ENCODE results near the gene RGPD8.
"Not testable (repeated sequence)": the region's sequence is repeated elsewhere in the genome, so short reads cannot be mapped to it uniquely, and the experiment has no call there.

The RGPD8 gene

DNA sequence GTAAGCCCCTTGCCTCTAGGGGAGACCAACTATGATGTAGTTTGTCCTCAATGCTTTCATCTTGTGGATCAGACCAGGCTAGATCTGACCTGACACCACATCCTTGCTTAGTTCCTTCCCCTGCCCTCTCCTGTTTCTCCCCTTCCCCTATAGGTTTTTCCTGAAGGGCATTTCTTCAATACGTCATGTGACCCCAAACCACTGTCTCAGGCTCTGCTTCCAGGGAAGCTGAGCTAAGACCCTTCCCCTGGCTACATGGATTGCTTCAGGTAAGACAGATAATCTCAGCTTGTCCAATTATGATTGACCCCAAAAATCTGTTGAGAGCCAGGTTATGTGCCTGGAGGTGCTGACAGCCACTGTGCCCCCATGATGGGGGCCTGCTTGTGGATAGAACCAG lies 25.9 kb upstream of the RGPD8 start:
- no peak for DNase-seq (ENCODE audit: extremely low read depth, low read depth)
- no peak overlapping the region for H3K4me3 ChIP-seq (replicated peaks; ENCODE audit: low read depth, low read length)
- TF ChIP-seq, protein P1, sequence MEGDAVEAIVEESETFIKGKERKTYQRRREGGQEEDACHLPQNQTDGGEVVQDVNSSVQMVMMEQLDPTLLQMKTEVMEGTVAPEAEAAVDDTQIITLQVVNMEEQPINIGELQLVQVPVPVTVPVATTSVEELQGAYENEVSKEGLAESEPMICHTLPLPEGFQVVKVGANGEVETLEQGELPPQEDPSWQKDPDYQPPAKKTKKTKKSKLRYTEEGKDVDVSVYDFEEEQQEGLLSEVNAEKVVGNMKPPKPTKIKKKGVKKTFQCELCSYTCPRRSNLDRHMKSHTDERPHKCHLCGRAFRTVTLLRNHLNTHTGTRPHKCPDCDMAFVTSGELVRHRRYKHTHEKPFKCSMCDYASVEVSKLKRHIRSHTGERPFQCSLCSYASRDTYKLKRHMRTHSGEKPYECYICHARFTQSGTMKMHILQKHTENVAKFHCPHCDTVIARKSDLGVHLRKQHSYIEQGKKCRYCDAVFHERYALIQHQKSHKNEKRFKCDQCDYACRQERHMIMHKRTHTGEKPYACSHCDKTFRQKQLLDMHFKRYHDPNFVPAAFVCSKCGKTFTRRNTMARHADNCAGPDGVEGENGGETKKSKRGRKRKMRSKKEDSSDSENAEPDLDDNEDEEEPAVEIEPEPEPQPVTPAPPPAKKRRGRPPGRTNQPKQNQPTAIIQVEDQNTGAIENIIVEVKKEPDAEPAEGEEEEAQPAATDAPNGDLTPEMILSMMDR (IDR thresholded peaks at IDR 0.05; ENCODE audit: low read depth, low read length, missing control alignments) = no peak

DNA sequence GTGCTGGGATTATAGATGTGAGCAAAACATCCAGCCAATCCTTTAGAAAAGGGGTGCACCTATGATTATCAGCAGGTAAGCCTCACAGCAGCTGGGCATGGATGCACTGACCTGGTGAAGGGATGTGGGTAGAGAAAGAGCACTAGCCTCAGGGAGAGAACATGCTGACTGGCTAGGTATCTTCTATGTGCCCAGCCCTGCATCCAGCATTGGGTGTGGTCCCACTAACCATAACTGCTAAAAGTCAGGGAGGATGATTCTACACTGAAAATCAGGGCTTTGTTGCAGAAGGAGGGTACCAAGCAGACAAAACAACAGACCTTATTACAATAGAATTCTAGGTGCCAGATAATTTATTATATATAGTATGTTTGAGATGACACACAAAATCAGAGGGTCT lies 21.1 kb upstream of the RGPD8 start:
- no peak overlapping the region for H3K4me3 ChIP-seq (replicated peaks; ENCODE audit: low read depth, low read length)
- no peak for DNase-seq (ENCODE audit: extremely low read depth, low read depth)
- TF ChIP-seq, protein P1 (IDR thresholded peaks at IDR 0.05; ENCODE audit: low read depth, low read length, missing control alignments) = no peak

DNA sequence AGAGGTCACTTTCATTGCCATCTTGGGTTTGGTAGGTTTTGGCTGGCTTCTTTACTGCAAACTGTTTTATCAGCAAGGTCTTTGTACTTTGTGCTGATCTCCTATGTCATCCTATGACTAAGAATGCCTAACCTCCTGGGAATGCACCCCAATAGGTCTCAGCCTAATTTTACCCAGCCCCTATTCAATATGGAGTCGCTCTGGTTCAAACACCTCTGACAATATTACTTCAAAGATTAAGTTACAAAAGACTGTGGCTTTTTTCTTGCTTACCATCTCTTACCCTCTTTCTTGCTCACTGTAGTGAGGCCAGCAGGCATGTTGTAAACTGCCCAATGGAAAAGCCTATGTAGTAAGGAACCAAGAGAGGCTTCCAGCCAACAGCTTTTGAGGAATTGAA lies 17.9 kb upstream of the RGPD8 start:
- DNase-seq (ENCODE audit: extremely low read depth, low read depth) = no peak
- no peak overlapping the region for H3K4me3 ChIP-seq (replicated peaks; ENCODE audit: low read depth, low read length)
- TF ChIP-seq, protein P1 (IDR thresholded peaks at IDR 0.05; ENCODE audit: low read depth, low read length, missing control alignments) = no peak

GRCh38 chr2:112449854-112450253 lies 16.4 kb upstream of the RGPD8 start:
- no peak for DNase-seq (ENCODE audit: extremely low read depth, low read depth)
- no peak overlapping the region for H3K4me3 ChIP-seq (replicated peaks; ENCODE audit: low read depth, low read length)
- TF ChIP-seq, protein P1 (IDR thresholded peaks at IDR 0.05; ENCODE audit: low read depth, low read length, missing control alignments) = no peak

DNA sequence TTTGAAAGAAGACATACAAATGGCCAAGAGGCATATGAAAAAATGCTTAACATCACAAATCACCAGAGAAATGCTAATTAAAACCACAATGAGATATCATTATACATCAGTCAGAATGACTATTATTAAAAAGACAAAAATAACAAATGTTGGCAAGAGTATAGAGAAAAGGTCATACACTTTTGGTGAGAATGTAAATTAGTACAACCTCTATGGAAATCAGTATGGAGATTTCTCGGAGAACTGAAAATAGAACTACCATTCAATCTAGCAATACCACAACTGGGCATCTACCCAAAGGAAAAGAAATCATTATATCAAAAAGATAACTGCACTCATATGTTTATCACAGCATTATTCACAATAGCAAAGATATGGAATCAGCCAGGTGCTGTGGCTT lies 10.8 kb upstream of the RGPD8 start:
- DNase-seq (ENCODE audit: extremely low read depth, low read depth) = not testable (repeated sequence)

DNA sequence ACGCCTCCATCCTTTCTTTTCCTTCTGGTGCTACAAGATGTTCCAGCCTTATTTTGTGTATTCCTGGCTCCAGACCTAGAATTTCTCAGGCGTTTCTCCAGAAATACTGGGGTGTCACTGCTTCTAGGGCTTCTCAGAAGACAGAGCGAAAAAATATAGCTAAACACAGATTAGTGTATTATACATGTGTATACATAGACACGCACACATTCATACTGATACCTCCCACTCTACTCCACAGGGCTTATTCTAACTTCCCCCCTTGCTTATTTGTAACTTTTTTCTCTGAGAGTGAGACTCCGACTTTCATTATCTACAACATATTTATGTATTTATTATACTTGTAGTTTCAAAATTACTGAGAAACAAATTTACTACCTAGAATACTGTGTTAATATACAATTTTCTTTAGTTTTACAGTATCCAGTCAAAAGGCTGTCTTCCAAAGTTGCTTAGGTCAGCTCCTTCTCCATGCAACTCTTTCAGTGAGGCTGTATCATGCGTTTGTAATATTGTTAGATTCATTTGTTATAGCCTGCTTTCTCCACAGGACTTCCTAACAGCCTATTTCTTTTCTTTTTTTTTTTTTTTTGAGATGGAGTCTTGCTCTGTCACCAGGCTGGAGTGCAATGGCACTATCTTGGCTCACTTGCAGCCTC lies 5.3 kb upstream of the RGPD8 start:
- not testable (repeated sequence) for H3K4me3 ChIP-seq (replicated peaks; ENCODE audit: low read depth, low read length); DNase-seq (ENCODE audit: extremely low read depth, low read depth)

More for the DNA sequence above, 10.8 kb upstream of the RGPD8 start:
- not testable (repeated sequence) for H3K4me3 ChIP-seq (replicated peaks; ENCODE audit: low read depth, low read length)

DNA sequence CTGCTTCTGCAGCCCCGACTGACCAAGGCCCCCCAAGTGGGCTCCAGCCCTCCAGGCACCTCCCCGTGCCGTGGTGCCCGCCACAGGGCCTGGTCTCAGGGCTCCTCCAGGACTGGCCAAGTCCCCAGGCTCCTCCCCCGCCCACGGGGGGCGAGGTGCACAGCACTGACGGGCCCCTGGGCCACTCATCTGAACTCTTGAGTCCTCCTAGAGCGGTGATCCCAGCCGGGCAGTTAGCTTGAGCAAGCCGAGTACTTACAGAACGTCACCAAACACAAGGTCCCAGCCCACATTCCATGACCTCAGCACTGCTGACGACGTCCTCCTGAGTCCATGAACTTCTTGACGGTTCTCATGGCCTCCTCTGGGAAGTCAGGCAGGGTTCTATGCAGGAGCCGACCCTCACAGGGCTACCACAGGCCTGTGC lies 4.0 kb upstream of the RGPD8 start:
- H3K4me3 ChIP-seq (replicated peaks; ENCODE audit: low read depth, low read length); DNase-seq (ENCODE audit: extremely low read depth, low read depth): not testable (repeated sequence)

DNA sequence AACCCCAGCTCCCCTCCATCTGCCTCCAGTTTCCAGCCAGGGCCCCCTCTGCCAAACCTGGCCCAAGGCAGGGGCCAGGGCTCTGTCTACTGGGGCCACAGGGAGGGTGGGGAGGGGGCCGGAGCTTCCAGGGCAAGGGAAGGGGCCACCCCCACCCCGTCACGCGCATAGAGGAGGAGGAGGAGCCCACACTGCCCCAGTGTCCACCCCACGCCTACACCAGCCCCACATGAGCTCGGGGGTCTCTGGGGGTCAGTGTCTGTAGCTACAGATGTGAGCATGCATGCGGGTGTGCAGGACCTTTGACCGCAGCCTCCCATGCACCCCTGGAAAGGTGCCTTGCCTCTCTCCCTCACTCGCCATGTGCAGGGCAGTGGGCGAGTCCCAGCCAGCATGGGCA lies 3.5 kb upstream of the RGPD8 start:
- not testable (repeated sequence) for DNase-seq (ENCODE audit: extremely low read depth, low read depth); H3K4me3 ChIP-seq (replicated peaks; ENCODE audit: low read depth, low read length)

- DNase-seq (ENCODE audit: extremely low read depth, low read depth); H3K4me3 ChIP-seq (replicated peaks; ENCODE audit: low read depth, low read length): not testable (repeated sequence)
Observed at GRCh38 chr2:112435716-112436431, 2.4 kb upstream of the RGPD8 start.

DNA sequence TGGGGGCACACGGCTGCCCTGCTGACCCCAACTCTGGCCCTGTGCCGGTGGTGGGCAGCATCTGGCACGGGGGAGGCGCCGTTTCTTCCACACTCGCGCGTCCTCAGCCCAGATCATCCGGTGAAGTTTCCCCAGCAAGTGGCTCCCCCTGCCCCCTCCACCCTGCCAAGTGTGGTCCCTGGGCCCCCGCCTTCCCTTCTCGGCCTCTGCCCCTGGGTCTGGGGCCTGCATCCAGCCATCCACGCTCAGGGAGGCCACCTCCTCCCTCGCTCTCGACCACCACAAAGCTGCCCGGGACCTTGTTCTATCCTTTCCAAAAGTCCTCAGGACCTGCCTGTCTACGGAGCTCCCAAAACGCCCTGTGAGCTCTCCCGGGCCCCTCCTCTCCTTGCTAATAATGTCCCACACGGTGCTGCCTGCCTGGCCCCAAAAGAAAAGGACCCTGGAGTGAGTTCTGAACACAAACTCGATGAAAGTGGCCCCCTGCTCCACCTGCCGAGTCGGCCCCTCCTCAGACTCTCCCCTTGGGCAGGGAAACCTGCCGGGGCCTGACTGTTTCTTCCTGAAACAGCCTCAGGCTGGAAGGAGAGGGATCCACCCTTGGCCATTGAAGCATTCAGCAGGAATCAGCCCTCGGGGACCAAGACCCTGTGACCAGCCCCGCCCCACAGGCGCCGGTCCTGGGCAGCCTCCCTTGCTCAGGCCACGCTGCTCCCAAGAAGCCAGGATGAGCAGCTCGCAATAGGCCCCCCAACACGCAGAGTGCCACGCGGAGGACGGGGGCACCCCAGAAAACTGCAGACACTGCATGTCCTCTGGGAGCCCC lies 1.7 kb upstream of the RGPD8 start:
- H3K4me3 ChIP-seq (replicated peaks; ENCODE audit: low read depth, low read length); DNase-seq (ENCODE audit: extremely low read depth, low read depth): not testable (repeated sequence)

Data from HFF-Myc (cell line).